GM18505 (cell line): Measurements from ENCODE around the gene FITM1.

Experiments
- ATAC-seq: cut with Tn5 transposase; IDR thresholded peaks from one replicate; pipeline ENCODE4 v1.9.1; 2021; ENCODE audit not compliant: unreplicated experiment
- POLR2A ChIP-seq: IDR thresholded peaks from 4 replicates; pipeline ENCODE4 v1.6.1; 2011; ENCODE audit warnings: borderline replicate concordance; ENCODE audit not compliant: insufficient read depth, insufficient read length; ENCODE audit errors: extremely low read depth

FITM1 gene

DNA sequence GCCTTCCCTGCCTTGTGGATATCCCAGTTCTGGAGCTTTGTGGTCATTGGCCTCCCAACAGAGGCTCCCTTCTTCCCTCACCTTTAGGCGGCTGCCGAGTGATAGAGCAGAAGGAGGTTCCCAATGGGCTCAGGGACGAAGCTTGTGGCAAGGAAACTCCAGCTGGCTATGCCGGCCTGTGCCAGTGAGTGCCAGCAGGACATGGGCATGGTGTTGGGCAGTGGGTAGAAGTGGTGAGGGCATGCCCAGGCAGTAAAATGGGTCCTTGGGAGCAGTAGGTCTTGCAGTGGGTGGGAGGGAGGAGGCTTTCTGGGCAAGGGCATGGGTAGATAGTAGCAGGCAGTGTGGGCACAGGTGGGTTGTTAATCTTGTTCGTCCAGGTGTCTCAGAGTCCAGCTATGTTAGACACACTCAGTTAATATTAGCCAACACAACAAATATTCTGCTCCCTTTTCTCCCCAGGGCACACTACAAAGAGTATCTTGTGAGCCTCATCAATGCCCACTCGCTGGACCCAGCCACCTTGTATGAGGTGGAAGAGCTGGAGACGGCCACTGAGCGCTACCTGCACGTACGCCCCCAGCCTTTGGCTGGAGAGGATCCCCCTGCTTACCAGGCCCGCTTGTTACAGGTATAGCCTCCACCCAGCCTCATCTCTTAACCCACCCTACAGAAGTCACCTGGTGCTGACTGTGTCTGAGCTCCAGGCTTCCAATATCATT, 29.5 kb downstream of the FITM1 start:
- peak; percentile 20 for TF ChIP-seq POLR2A
- no peak for ATAC-seq

- ATAC-seq = peak; percentile 3
- TF ChIP-seq POLR2A = no peak
Measured at GRCh38 chr14:24160499-24160849, 30.0 kb downstream of the FITM1 start.

DNA sequence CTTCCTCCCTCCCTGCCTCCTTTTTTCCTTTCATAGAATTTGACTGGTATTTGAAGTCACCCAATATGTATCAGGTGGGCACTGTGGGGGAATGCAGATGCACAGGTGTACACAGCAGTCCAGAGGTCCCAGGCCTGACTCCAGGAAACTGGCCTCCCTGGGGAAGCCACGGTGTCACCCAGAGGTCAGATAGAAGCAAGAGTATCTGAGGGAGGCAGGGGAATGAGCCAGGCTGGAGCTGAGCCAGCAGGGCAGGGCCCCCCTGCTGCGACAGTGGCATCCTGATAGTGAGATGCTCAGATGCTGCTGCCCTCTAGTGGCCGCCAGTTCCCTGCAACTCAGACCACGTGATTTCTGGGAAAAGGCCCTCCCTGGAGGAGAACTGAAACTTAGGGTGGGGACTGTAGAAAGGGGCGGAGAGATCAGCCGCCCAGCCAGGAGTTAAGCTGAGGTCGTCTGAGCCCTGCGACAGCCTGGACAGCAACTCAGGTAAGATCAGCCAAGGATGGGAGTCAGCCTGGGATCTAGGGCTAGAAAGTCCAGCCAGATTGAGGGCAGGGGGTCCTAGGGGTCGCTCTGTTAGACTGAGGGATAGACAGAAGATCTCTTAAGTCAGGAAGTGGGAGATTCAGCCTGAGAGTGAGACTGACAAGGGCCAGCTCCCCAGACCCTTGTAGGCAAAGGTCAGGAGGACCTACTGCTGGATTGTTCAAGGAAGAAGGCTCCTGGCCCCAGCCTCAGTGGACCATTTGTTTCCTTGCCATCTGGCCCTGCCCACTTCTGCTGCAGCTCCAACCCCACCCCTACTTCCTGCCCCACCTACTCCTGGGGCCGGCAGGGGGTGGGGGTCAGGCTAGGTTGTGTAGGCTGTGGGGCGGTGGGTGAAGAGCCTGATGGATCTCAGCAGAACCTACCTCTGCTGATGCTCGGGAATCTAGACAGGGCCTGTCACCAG, 30.7 kb downstream of the FITM1 start, which contains the start of gene IRF9:
TSS of gene IRF9 (plus strand) at position 416 of the 955 bp plus-strand sequence. CDS start 880 bp downstream, outside the sequence.
- ATAC-seq = peak; percentile 81
- peak; percentile 98 for TF ChIP-seq POLR2A

- ATAC-seq = no peak
- no peak for TF ChIP-seq POLR2A
Measured at GRCh38 chr14:24162093-24162492, 31.6 kb downstream of the FITM1 start.

GRCh38 chr14:24164518-24164991, 34.1 kb downstream of the FITM1 start:
- ATAC-seq = no peak
- no peak for TF ChIP-seq POLR2A

GRCh38 chr14:24165785-24166184, 35.3 kb downstream of the FITM1 start:
- peak; percentile 35 for TF ChIP-seq POLR2A
- no peak for ATAC-seq

GRCh38 chr14:24167469-24168114, 37.1 kb downstream of the FITM1 start:
- no peak for ATAC-seq
- no peak for TF ChIP-seq POLR2A

DNA sequence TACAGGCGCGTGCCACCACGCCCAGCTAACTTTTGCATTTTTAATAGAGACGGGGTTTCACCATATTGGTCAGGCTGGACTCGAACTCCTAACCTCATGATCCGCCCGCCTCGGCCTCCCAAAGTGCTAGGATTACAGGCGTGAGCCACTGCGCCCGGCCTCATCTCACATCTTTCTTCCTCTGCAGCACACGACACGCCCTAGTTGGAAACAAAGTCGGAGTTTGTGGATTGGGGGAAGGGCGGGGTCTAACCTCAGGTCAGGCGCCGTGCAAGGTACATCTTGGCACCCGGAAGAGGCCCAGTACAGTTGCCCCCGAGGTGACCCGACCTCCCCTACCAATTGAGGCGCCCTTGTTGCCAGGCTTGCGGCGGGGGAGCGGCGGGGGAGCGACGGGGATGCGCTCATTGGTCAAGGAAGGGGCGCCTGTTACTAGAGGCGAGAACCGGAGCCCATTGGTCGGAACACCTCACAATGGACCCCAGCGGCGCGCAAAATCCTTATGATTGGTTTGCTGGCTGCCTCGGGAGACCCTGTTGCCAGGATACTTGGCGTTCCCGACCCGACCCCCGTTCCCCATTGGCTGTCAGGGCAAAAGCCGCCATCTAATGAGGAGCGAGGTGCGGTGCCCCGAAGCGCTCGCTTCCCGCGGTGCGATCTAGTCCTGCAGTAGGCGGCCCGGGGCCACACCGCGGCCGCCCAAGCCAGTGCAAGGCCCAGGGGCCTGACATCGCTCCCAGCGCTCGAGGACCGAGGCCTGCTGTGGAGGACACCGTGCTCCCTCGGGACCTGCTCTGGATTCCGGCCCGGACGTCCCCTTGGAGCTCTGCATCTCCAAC, 41.2 kb downstream of the FITM1 start, which contains the start of gene REC8:
TSS of gene REC8 (plus strand) at position 659 of the 839 bp plus-strand sequence. CDS start 473 bp downstream, outside the sequence.
- TF ChIP-seq POLR2A = peak; percentile 44
- peak; percentile 83 for ATAC-seq

DNA sequence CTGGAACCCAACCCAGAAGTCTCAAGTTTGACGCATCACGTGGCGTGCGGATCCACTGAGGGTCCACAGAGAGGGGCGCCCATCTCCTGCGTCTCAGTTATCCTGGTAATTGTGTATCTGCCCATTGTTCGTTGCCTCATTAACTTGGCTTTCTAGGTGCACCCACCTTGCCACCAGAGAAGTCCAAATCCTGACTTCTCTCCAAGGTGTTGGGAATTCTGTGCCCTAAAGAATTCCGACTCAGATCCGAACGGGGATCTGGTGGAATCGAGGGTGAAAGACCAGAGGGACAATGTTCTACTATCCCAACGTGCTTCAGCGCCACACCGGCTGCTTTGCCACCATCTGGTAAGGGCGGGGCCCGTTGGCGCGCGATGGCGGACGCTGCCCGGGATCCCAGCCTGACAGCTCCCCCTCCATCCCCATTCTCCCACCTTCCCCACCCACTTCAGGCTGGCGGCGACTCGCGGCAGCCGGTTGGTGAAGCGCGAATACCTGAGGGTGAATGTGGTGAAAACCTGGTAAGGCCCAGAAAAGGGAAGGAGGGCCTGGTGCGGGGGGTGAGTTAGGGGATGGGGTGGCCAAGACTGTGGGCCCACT, 41.9 kb downstream of the FITM1 start:
- no peak for TF ChIP-seq POLR2A
- no peak for ATAC-seq

DNA sequence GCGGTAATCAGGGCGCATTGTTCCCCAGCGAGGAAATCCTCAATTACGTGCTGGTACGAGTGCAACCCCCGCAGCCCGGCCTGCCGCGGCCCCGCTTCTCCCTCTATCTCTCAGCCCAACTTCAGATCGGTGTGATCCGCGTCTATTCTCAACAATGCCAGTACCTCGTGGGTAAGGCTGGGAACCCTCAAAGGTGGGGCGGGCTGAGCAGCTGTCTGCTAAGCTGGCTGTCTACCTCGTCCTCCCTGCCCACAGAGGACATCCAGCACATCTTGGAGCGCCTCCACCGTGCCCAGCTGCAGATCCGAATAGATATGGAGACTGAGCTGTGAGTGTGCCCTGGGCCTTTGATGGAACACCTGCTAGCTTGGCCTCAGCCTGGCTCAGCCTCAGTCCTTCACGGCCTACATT, 42.4 kb downstream of the FITM1 start:
- no peak for TF ChIP-seq POLR2A
- ATAC-seq = no peak

DNA sequence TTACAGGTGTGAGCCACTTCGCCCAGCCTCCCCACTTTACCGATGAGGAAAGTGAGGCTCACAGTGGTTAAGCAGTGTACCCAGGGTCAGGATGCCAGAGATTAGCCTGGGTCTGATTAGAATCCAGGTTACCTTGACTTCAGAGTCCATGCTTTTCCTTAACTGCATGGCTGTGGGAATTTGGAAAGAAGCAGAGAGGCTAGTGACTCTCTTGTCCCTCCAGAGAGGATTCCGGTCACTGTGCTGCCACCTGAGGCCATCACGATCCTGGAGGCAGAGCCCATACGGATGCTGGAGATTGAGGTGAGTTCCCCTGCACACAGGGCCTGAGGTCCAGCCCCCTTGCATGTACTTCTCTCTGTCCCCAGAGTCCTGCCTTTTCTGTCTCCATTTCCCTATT, 46.1 kb downstream of the FITM1 start:
- no peak for TF ChIP-seq POLR2A
- no peak for ATAC-seq

DNA sequence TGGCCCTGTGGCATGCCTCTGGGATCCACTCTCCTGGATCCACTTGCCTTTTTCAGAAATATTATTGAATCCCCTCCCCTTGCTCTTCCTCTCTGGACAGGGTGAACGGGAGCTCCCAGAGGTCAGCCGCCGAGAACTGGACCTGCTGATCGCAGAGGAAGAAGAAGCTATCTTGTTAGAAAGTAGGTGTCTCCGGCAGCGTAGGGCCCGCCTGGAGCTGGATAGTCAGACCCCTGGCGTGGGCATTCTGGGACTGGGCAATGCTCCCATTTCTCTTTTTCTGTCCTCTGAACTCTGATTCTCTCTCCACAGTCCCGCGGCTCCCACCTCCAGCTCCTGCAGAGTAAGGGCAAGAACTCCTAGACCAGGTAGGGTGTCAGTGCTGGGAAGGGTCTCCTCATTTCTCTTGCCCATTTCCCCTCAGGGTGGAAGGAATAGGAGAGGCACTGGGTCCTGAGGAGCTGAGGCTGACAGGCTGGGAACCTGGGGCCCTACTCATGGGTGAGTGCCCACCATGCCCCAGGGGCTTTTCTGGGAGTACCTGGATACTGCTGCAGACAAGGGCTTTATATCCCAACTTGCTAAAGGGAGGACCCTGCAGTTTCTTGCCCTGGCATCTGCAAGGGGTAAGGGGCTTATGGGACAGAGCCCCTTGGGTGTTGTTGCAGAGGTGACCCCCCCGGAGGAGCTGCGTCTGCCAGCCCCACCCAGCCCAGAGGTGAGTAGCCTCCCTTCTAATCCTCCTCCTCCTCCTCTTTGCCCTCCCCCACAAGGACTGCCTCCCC, 46.8 kb downstream of the FITM1 start:
- no peak for ATAC-seq
- TF ChIP-seq POLR2A = no peak

- ATAC-seq = no peak
- TF ChIP-seq POLR2A = no peak
Measured at GRCh38 chr14:24177891-24178290, 47.4 kb downstream of the FITM1 start.
